ENCODE data around the gene SMIM33.
A peak's percentile ranks its signal among the peaks of the same experiment; 100 is the strongest.

The SMIM33 gene

GRCh38 chr5:139459451-139459934, 11.3 kb upstream of the SMIM33 start:
- no peak for TF ChIP-seq CTCF (IDR thresholded peaks at IDR 0.05; ENCODE audit: insufficient read depth, low read length, poor library complexity, severe bottlenecking)
- no peak overlapping the region for H3K4me3 ChIP-seq (replicated peaks; ENCODE audit: low read depth, low read length)
- DNase-seq (ENCODE audit: extremely low read depth, insufficient read length) = peak; percentile 57

GRCh38 chr5:139460455-139460854, 10.3 kb upstream of the SMIM33 start:
- Histone ChIP-seq H3K27me3 (replicated peaks; ENCODE audit: control insufficient read depth, insufficient read depth, low read length) (no peaks in the 10 kb centered on the region), H3K36me3 (ENCODE audit: control insufficient read depth, insufficient read depth, low read length) (no peaks in the 10 kb centered on the region), H3K4me3 (replicated peaks; ENCODE audit: low read depth, low read length) (no peak overlapping the region)
- no peak for TF ChIP-seq CTCF (IDR thresholded peaks at IDR 0.05; ENCODE audit: insufficient read depth, low read length, poor library complexity, severe bottlenecking)
- DNase-seq (ENCODE audit: extremely low read depth, insufficient read length) = no peak

More at GRCh38 chr5:139459451-139459934, 11.3 kb upstream of the SMIM33 start:
- no peaks in the 10 kb centered on the region for H3K36me3 ChIP-seq (ENCODE audit: control insufficient read depth, insufficient read depth, low read length)
- no peaks in the 10 kb centered on the region for H3K27me3 ChIP-seq (replicated peaks; ENCODE audit: control insufficient read depth, insufficient read depth, low read length)

- H3K4me3 ChIP-seq (replicated peaks; ENCODE audit: low read depth, low read length) = no peak overlapping the region
- H3K27me3 ChIP-seq (replicated peaks; ENCODE audit: control insufficient read depth, insufficient read depth, low read length) = no peaks in the 10 kb centered on the region
- no peak for DNase-seq (ENCODE audit: extremely low read depth, insufficient read length)
- no peaks in the 10 kb centered on the region for H3K36me3 ChIP-seq (ENCODE audit: control insufficient read depth, insufficient read depth, low read length)
- TF ChIP-seq CTCF (IDR thresholded peaks at IDR 0.05; ENCODE audit: insufficient read depth, low read length, poor library complexity, severe bottlenecking) = no peak
These were observed 9.6 kb upstream of the SMIM33 start for GRCh38 chr5:139461176-139461575.

- Histone ChIP-seq H3K4me3 (replicated peaks; ENCODE audit: low read depth, low read length) (no peak overlapping the region), H3K36me3 (ENCODE audit: control insufficient read depth, insufficient read depth, low read length) (no peaks in the 10 kb centered on the region), H3K27me3 (replicated peaks; ENCODE audit: control insufficient read depth, insufficient read depth, low read length) (no peaks in the 10 kb centered on the region)
- no peak for TF ChIP-seq CTCF (IDR thresholded peaks at IDR 0.05; ENCODE audit: insufficient read depth, low read length, poor library complexity, severe bottlenecking)
- DNase-seq (ENCODE audit: extremely low read depth, insufficient read length) = no peak
These were observed 9.1 kb upstream of the SMIM33 start for GRCh38 chr5:139461698-139462097.

- no peak for TF ChIP-seq CTCF (IDR thresholded peaks at IDR 0.05; ENCODE audit: insufficient read depth, low read length, poor library complexity, severe bottlenecking)
- H3K27me3 ChIP-seq (replicated peaks; ENCODE audit: control insufficient read depth, insufficient read depth, low read length) = no peaks in the 10 kb centered on the region
- DNase-seq (ENCODE audit: extremely low read depth, insufficient read length) = no peak
- H3K36me3 ChIP-seq (ENCODE audit: control insufficient read depth, insufficient read depth, low read length) = no peaks in the 10 kb centered on the region
- H3K4me3 ChIP-seq (replicated peaks; ENCODE audit: low read depth, low read length) = no peak within 1 kb of the TSS
These were observed 8.1 kb upstream of the SMIM33 start, which contains the start of gene ECSCR for GRCh38 chr5:139462586-139463276. Gene ECSCR (minus strand): TSS chr5:139462743. CDS start chr5:139462670, 73 bp downstream.
